Left ventricle myocardium inferior (tissue), 1 donor: ENCODE measurements around the gene TWIST1. TPM values are rescaled to one million over a fixed set of nuclear protein-coding genes. Genes with fewer than 3 reads are reported as not detected.

Experiments
- DNase-seq: peaks from one replicate; pipeline ENCODE4 v3.0.0-alpha.2; 2020
- H3K27ac ChIP-seq: fragments of 200-600 bp; replicated peaks from 2 replicates; pipeline ENCODE4 v1.8.0; 2021
- H3K27me3 ChIP-seq: fragments of 200-600 bp; 2 replicates; pipeline ENCODE4 v1.8.0; 2021; ENCODE audit warnings: low read depth
- H3K36me3 ChIP-seq: fragments of 200-600 bp; 2 replicates; pipeline ENCODE4 v1.8.0; 2021
- H3K4me1 ChIP-seq: fragments of 200-600 bp; 2 replicates; pipeline ENCODE4 v1.8.0; 2021
- H3K4me3 ChIP-seq: fragments of 200-600 bp; 2 replicates; pipeline ENCODE4 v1.8.0; 2021; ENCODE audit warnings: mild to moderate bottlenecking, moderate library complexity
- H3K9me3 ChIP-seq: fragments of 200-600 bp; replicated peaks from 2 replicates; pipeline ENCODE4 v1.8.0; 2021
- CTCF ChIP-seq: fragments of 200-600 bp; IDR thresholded peaks from 2 replicates; pipeline ENCODE4 v1.8.0; 2021; ENCODE audit warnings: antibody characterized with exemption, mild to moderate bottlenecking, borderline replicate concordance
- intact Hi-C: fragments of 100-400 bp; cut with micrococcal nuclease; formaldehyde crosslinking; loops from one replicate; pipeline ENCODE4 v1.11.0; 2022
- total RNA-seq: library from RNA; stranded (reverse); fragmentation: NEBNext Ultra II Directional; extraction: Animal tissue kit (Norgen Biotek cat#: 25700); gene quantifications from one replicate; pipeline ENCODE4 v1.2.1, GENCODE V29; 2021
- donor health status: DM: no; HTN: yes; CAD: no; lungs with severe emphysema.

The TWIST1 gene
- total RNA-seq, 1 donor from 2014 or later = 1.3 TPM

- no peak for DNase-seq
- Histone ChIP-seq H3K36me3 (no peaks in the 10 kb centered on the region), H3K9me3 (no peaks in the 10 kb centered on the region), H3K27ac (peak overlapping the region; percentile 65), H3K4me3 (peak overlapping the region; percentile 72), H3K4me1 (peaks cover 29% of the 10 kb centered on the region), H3K27me3 (peaks cover 99% of the 10 kb centered on the region)
- no peak for TF ChIP-seq CTCF
- intact Hi-C loops = no loop called here
Observed at GRCh38 chr7:19116121-19117090, 1.0 kb downstream of the TWIST1 start.

GRCh38 chr7:19114551-19114855 lies 2.9 kb downstream of the TWIST1 start:
- Histone ChIP-seq H3K9me3 (no peaks in the 10 kb centered on the region), H3K27me3 (peaks cover 99% of the 10 kb centered on the region), H3K36me3 (no peaks in the 10 kb centered on the region), H3K27ac (no peak overlapping the region), H3K4me3 (peak overlapping the region; percentile 72), H3K4me1 (peaks cover 29% of the 10 kb centered on the region)
- intact Hi-C loops = no loop called here
- no peak for DNase-seq
- TF ChIP-seq CTCF = no peak

- Histone ChIP-seq H3K9me3 (no peaks in the 10 kb centered on the region), H3K27me3 (peaks cover 99% of the 10 kb centered on the region), H3K4me1 (peaks cover 29% of the 10 kb centered on the region), H3K36me3 (no peaks in the 10 kb centered on the region), H3K27ac (no peak overlapping the region), H3K4me3 (peak overlapping the region; percentile 72)
- intact Hi-C loops = no loop called here
- DNase-seq = no peak
- no peak for TF ChIP-seq CTCF
Observed at GRCh38 chr7:19113855-19114550, 3.4 kb downstream of the TWIST1 start.

GRCh38 chr7:19113002-19113350 lies 4.5 kb downstream of the TWIST1 start:
- Histone ChIP-seq H3K27me3 (peaks cover 99% of the 10 kb centered on the region), H3K9me3 (no peaks in the 10 kb centered on the region), H3K4me3 (peak overlapping the region; percentile 52), H3K4me1 (peaks cover 20% of the 10 kb centered on the region), H3K36me3 (no peaks in the 10 kb centered on the region), H3K27ac (no peak overlapping the region)
- no peak for TF ChIP-seq CTCF
- DNase-seq = no peak
- intact Hi-C loops = no loop called here

- TF ChIP-seq CTCF = no peak
- Histone ChIP-seq H3K4me1 (peaks cover 20% of the 10 kb centered on the region), H3K27me3 (peaks cover 99% of the 10 kb centered on the region), H3K27ac (no peak overlapping the region), H3K9me3 (no peaks in the 10 kb centered on the region), H3K36me3 (no peaks in the 10 kb centered on the region), H3K4me3 (peak overlapping the region; percentile 52)
- no peak for DNase-seq
- intact Hi-C loops = no loop called here
Observed at GRCh38 chr7:19112274-19113001, 5.0 kb downstream of the TWIST1 start.
